Inflammatory macrophage treated with lipopolysaccharide for 1 hour (primary cell): ENCODE measurements around the gene TSGA10IP.
A peak's percentile ranks its signal among the peaks of the same experiment; 100 is the strongest.

Source experiments
- DNase-seq, 2 donors: peaks; one replicate each; pipeline ENCODE4 v3.0.0-alpha.2; 2020 to 2022

TSGA10IP gene

GRCh38 chr11:65945430-65945911, at the start of gene TSGA10IP:
Gene TSGA10IP, plus strand, starts transcription at chr11:65945480. Its CDS starts 196 bp downstream, at chr11:65945676.
- DNase-seq: no peak

DNA sequence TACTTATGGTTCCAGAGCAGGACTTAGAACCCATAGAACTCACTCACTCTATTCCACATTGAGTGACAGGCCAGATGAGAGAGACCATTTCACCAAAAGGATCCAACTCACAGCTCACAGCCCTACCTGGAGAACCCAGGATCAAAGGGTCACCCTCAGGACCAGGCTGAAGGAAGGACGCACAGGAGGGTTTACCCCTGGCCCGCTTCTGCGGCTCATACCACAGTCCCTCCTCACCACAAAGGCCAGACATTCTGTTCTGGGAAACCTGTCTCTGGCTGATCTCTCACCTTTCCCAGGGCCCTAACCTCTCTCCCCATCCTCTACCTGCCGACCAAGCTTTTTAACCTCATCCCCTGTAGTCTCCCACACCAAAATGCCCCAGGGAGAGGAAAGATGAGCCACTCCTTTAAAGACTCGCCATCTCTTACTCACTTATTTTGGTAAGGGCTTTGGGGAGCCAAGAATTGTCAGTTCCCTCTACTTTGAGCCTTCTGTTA, 49.7 kb upstream of the TSGA10IP start:
- DNase-seq: no peak

- DNase-seq: no peak
Observed at GRCh38 chr11:65896034-65896999, 49.0 kb upstream of the TSGA10IP start.

- DNase-seq: no peak
Observed at GRCh38 chr11:65897020-65897471, 48.2 kb upstream of the TSGA10IP start.

GRCh38 chr11:65898656-65899355, 46.5 kb upstream of the TSGA10IP start:
- DNase-seq: no peak

DNA sequence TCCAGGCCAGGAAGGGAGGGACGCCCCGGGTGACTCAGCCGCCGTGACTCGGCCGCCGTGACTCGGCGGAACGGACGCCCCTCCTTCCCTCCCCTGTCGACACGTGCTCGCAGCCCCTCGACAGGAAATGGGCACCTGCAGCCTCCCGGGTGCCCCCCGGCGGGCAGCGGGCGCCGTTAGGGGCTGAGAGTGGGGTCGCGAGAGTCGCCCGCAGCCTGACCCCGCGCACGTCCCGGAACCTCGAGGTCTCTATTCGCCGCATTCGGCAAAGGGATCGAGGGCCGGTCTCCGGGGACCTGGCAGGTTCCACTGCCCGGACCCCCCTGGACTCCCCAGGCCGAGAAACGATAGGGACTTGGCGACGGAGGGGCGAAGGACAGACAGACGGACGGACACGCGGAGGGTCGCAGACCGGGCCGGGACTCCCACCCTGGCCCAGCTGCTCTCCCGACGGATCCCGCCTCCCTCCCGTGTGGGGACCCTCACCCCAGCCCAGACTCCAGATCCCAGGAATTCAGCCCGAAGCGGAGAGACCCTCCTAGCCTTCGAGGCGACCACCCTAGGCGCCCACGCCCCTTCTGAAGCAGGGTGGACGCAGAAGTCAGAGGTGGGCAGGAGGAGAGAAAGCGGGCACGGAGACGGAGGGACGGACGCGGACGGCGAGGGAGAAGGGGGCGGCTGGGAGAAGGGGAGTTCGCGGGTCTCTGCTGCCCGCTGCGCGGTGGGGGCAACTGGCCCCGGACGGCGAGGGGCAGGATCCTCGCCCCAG, 45.7 kb upstream of the TSGA10IP start:
- DNase-seq: peak; percentile 65 to 80

- DNase-seq: peak; percentile 89 to 95
Observed at GRCh38 chr11:65900125-65900898, 45.0 kb upstream of the TSGA10IP start, which contains the start of gene FOSL1. Gene FOSL1, minus strand, starts transcription at chr11:65900388. Its CDS starts 49 bp downstream, at chr11:65900339.

DNA sequence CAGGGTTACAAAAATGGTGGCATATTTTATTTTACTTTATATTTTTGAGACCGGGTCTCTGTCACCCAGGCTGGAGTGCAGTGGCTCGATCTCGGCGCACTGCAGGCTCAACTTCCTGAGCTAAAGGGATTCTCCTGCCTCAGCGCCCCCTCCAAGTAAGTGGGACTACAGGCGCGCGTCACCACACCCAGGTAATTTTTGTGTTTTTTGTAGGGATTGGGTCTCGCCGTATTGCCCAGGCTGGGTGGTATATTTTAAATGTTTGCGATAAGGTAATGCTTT, 44.4 kb upstream of the TSGA10IP start:
- DNase-seq: no peak

DNA sequence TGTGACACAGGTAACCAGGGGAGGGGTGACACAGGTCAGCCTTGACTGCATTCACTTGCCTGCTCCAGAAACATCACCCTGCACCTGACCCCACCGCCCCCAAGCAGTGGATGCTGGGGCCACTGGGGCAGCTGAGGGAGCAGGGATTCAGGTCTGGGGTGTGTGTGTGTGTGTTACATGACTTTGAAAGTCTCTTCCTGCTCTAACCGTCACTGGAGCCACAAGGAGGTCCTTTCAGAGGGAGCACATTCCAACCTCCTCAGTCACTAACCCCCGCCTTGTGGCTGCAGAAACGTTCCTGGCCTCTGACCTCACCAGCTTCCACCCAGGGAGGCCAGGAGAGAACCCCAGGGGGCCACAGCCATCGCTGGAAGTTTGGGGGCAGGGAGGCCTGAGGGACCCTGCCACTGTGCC, 42.2 kb upstream of the TSGA10IP start:
- no peak for DNase-seq

- DNase-seq: no peak
Observed at GRCh38 chr11:65903715-65904114, 41.6 kb upstream of the TSGA10IP start.

DNA sequence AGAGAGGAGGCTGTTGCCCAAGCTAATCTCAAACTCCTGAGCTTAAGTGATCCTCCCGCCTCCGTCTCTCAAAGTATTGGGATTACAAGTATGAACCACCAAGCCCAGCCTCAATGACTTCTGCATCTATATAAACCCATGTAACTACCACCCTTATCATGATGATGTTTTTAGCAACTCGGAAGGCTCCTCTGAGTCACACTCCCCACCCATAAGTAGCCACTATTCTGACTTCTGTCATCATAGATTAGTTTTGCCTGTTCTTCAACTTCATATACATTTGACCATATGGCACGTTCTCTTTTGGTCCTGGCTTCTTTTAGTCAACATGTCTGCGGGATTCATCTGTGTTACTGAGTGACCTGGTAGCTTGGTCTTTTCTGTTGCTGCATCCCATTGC, 38.7 kb upstream of the TSGA10IP start:
- no peak for DNase-seq

DNA sequence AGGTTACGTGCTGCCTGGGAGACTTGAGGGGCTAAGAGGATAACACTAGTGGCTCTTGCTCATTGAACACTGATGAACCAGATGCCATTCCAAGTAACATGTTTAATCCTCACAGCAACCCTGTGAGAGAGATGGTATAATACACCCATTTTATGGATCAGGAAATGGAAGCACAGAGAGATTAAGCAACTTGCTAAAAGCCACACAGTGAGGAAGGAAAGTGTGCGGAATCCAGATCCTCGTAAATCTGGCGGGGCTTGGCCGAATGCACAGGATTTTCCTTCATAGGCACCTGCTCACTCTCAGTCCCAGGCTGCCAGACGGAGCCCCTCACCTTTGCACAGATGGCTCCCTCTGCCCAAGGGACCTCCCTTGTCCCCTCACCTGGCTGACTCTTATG, 37.4 kb upstream of the TSGA10IP start:
- no peak for DNase-seq

GRCh38 chr11:65911682-65912568, 33.4 kb upstream of the TSGA10IP start:
- no peak for DNase-seq

- DNase-seq: peak; percentile 30 to 60
Observed at GRCh38 chr11:65912845-65913244, 32.4 kb upstream of the TSGA10IP start.

GRCh38 chr11:65915101-65915820, 30.0 kb upstream of the TSGA10IP start:
- DNase-seq: no peak

- peak in 1 of 2 donors; percentile 52 for DNase-seq
Observed at GRCh38 chr11:65915821-65916251, 29.4 kb upstream of the TSGA10IP start.

DNA sequence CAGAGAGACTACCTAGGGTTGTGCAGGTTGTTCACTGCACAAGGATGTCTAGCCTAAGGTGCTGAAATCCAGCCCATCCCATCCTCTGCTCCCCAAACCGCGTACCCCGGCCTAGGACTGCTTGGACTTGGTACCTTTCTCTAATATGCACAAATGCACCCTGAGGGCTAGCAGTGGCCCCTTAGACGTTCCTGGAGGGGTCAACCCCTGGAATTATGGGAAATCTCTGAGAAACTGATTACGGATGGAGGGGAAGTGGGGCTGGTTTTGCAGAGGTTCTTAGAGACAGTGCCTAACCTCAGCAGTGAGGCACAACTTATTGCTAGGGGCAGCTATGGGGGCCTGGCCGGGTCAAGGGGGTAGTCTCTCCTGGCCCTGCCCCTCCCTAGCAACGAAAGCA, 28.9 kb upstream of the TSGA10IP start:
- no peak for DNase-seq

GRCh38 chr11:65917077-65917433, 28.2 kb upstream of the TSGA10IP start:
- no peak for DNase-seq

DNA sequence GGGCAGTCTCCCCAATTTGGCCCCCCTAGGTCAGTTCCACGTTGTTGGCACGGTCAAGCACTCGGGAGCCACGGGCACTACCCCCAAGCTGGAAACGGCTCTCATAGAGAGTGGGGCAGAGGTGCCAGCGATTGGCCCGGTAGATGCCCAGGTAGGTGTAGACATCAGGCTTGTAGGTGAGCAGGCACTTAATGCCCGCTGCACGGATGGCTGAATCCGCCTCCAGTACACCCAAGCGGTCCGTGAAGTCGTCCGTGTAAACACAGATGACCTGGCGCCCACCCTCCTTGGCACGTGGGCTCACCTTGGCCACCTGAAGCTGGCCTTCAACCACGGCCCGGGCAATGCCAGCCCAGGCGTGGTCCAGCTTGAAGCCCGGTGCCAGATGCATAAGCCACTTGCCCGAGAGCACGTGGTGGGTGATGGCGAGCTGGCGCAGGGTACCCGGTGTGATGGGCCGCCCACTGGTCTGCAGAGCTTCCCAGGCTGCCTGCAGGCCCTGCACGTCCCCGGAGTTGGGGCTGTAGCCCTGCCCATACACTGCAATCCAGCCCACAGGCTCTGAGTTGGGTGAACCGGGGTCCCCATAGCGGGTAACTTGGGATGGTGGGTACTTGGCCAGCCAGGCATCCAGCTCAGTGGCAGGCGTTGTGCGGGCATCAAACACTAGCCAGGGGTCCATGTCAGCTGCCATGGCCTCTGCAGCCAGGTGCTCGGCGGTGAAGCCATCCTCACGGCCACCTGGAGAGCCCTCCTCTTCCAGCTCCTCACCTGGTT, 27.7 kb upstream of the TSGA10IP start:
- DNase-seq: no peak
